ENCODE results near the gene SNRNP25. TPM values are rescaled to one million over a fixed set of nuclear protein-coding genes. Genes with fewer than 3 reads are reported as not detected.
A peak's percentile ranks its signal among the peaks of the same experiment; 100 is the strongest.
"Not testable (repeated sequence)": the region's sequence is repeated elsewhere in the genome, so short reads cannot be mapped to it uniquely, and the experiment has no call there.

Gene SNRNP25
- total and polyA plus RNA-seq, 2 experiments from 2014 or later = 44.7 to 123 TPM

DNA sequence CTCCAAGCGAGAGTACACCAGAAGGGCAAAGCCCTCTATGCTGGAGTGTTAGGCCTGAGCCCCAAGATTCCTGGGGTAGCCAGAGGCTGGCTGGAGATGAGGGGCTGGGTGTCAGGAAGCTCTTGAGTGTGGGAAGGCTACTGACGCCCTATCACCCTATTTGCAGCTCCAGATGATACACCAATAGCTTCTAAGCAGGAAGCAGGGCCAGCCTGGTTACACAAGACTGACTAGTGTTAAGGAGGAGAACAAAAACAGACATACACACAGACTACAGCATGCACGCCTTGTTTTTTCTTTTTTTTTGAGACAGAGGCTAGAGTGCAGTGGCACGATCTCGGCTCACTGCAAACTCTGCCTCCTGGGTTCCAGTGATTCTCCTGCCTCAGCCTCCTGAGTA lies 16.1 kb upstream of the SNRNP25 start:
- peak in 1 of 2 donors; percentile 18 for DNase-seq (ENCODE audit: low read depth in 1 of 2, low spot score in 1 of 2)
- Histone ChIP-seq H3K4me1 (ENCODE audit: low read depth) (peaks cover 8% of the 10 kb centered on the region), H3K36me3 (no peaks in the 10 kb centered on the region), H3K27ac (no peak overlapping the region), H3K4me3 (no peak overlapping the region), H3K27me3 (no peaks in the 10 kb centered on the region), H3K9me3 (ENCODE audit: low read depth) (no peaks in the 10 kb centered on the region)
- TF ChIP-seq, protein P1, sequence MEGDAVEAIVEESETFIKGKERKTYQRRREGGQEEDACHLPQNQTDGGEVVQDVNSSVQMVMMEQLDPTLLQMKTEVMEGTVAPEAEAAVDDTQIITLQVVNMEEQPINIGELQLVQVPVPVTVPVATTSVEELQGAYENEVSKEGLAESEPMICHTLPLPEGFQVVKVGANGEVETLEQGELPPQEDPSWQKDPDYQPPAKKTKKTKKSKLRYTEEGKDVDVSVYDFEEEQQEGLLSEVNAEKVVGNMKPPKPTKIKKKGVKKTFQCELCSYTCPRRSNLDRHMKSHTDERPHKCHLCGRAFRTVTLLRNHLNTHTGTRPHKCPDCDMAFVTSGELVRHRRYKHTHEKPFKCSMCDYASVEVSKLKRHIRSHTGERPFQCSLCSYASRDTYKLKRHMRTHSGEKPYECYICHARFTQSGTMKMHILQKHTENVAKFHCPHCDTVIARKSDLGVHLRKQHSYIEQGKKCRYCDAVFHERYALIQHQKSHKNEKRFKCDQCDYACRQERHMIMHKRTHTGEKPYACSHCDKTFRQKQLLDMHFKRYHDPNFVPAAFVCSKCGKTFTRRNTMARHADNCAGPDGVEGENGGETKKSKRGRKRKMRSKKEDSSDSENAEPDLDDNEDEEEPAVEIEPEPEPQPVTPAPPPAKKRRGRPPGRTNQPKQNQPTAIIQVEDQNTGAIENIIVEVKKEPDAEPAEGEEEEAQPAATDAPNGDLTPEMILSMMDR (IDR thresholded peaks at IDR 0.05; ENCODE audit: low read depth, low read length) = no peak

DNA sequence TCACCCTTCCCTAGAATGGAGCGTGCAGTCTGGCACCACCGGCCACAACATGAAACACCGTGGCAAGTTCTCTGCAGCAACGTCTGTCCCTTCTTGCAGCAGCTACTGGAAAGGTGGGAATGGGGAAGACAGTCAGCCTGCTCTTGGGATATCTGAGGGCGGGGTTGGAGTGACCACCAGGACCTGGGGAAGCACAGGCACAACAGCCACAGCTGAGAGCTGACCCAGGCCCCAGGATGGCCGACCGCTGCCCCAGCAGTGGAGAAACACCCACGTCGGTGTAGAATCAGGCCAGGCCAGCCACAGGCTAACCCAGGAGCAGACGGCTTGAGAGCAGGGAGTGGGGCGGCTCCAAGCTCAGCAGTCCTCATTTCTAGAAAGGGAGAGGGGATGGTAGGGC lies 15.4 kb upstream of the SNRNP25 start:
- H3K9me3 ChIP-seq (ENCODE audit: low read depth); H3K27me3 ChIP-seq; H3K4me1 ChIP-seq (ENCODE audit: low read depth); H3K27ac ChIP-seq; H3K36me3 ChIP-seq; DNase-seq (ENCODE audit: low read depth in 1 of 2, low spot score in 1 of 2); H3K4me3 ChIP-seq: not testable (repeated sequence)

DNA sequence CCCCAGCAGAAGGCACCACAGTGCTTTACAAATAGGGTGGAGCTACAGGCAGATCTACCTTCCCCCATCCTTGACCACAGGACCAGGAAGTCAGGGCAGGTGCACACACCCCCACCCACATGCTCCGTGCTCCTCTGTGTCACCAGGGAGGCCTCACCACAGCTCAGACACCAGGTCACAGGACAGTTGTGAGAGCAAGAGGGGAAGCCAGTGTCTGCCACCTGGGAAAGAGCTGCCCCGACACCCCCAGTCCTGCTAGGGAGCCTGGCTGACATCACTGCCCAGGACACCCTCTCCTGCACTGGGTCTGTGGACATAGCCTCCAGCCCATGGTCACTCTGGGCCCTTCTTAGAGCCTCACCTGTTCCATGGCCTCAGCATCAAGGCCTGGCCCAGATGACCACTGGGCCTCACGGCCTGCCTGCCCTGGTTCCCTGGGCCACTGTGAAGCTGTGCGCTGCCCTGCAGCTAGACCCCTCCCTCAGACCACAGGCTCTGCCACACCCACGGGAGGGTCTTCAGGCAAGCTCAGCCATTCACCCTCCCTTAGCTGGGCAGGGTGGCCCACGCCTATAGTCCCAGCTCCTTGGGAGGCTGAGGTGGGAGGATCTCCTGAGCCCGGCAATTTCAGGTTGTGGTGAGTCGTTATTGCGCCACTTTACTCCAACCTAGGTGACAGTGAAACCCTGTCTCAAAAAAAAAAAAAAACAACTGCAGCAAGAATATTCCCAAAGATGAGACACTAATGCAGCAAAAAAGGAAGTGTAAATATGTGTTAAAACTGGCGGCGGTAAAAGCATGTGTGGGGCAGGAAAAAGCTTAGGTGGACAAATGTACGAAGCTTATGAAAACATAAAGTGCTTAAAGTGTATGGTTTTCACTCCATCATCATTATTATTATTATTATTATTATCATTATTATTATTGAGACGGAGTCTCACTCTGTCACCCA lies 14.4 kb upstream of the SNRNP25 start:
- TF ChIP-seq, protein P1 (IDR thresholded peaks at IDR 0.05; ENCODE audit: low read depth, low read length) = no peak
- H3K4me3 ChIP-seq = no peak overlapping the region
- no peaks in the 10 kb centered on the region for H3K9me3 ChIP-seq (ENCODE audit: low read depth)
- no peaks in the 10 kb centered on the region for H3K27me3 ChIP-seq
- H3K36me3 ChIP-seq = no peaks in the 10 kb centered on the region
- no peak overlapping the region for H3K27ac ChIP-seq
- DNase-seq (ENCODE audit: low read depth in 1 of 2, low spot score in 1 of 2) = no peak
- peaks cover 8% of the 10 kb centered on the region for H3K4me1 ChIP-seq (ENCODE audit: low read depth)

DNA sequence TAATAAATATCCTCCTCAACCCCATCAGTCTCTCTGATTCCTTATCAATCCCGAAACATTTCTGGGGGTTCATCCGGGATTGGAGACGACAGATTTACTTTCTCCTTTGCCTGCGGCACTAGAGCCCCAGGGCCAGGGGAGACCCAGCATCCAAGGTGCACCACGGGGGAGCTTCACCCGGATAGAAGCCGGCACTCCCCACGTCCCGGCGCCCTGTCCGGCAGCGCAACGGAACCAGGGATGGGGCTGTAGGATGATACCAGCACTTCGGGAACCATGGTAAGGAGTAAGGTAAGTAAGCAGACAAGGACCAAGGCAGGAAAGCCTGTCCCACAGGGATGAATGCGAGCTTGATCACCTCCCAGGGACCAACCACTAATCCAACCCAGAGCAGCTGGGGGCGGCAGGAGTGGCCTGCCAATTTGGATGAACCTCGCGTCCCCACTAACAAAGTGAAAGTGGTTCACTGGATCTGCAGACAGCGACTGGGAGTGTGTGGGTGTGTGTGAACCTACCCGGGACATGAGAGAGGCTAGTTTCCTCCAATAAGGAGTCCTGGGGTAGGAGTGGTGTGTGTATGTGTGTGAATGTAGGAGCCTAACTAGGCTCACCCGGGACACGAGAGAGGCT lies 12.1 kb upstream of the SNRNP25 start:
- Histone ChIP-seq H3K4me1 (ENCODE audit: low read depth) (no peaks in the 10 kb centered on the region), H3K9me3 (ENCODE audit: low read depth) (no peaks in the 10 kb centered on the region), H3K36me3 (peaks cover 5% of the 10 kb centered on the region), H3K27me3 (no peaks in the 10 kb centered on the region), H3K4me3 (no peak overlapping the region), H3K27ac (no peak overlapping the region)
- TF ChIP-seq, protein P1 (IDR thresholded peaks at IDR 0.05; ENCODE audit: low read depth, low read length) = no peak
- no peak for DNase-seq (ENCODE audit: low read depth in 1 of 2, low spot score in 1 of 2)

DNA sequence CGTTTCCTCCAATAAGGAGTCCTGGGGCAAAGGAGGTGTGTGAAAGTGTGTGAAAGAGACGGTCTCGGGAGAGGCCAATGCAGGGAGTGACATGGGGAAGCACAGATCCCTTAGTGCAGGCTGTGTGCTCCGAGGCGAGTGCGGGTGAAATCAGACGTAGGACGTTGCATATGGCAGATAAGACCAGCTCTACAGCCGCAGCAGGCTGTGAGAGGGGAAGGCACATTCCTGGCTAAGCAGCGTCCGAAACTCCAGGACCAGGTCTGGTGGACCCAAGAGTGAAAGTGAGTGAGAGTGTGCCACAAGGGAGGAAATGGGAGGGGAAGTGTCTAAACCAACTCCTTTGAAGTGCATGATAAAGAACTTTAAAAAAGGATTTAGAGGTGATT lies 11.6 kb upstream of the SNRNP25 start:
- H3K9me3 ChIP-seq (ENCODE audit: low read depth) = no peaks in the 10 kb centered on the region
- H3K4me3 ChIP-seq = no peak overlapping the region
- no peaks in the 10 kb centered on the region for H3K4me1 ChIP-seq (ENCODE audit: low read depth)
- no peaks in the 10 kb centered on the region for H3K27me3 ChIP-seq
- DNase-seq (ENCODE audit: low read depth in 1 of 2, low spot score in 1 of 2) = no peak
- peaks cover 5% of the 10 kb centered on the region for H3K36me3 ChIP-seq
- no peak overlapping the region for H3K27ac ChIP-seq
- TF ChIP-seq, protein P1 (IDR thresholded peaks at IDR 0.05; ENCODE audit: low read depth, low read length) = no peak

DNA sequence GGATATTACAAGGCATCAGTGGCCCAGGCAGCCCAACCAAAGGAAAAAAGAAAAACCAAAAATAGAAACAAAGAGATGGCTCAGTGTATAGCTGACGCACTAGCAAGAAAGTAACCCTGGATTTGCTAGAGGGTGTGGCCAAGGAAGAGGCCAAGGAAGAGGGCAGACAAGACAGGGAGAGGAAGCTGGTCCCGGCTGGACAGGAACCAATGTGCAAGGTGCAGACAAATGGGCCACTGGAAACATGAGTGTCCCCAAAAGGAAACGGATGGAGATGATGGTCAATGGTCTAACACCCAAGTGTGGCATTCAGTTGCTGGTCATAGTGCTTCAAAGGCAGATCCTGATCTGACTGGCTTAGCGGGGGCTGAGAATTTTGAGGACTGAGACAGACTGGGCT lies 10.9 kb upstream of the SNRNP25 start:
- H3K36me3 ChIP-seq = peaks cover 9% of the 10 kb centered on the region
- H3K4me3 ChIP-seq = no peak overlapping the region
- DNase-seq (ENCODE audit: low read depth in 1 of 2, low spot score in 1 of 2) = no peak
- no peaks in the 10 kb centered on the region for H3K4me1 ChIP-seq (ENCODE audit: low read depth)
- H3K9me3 ChIP-seq (ENCODE audit: low read depth) = no peaks in the 10 kb centered on the region
- TF ChIP-seq, protein P1 (IDR thresholded peaks at IDR 0.05; ENCODE audit: low read depth, low read length) = no peak
- H3K27me3 ChIP-seq = no peaks in the 10 kb centered on the region
- no peak overlapping the region for H3K27ac ChIP-seq
